Glutamatergic neuron (in vitro differentiated cells): ENCODE measurements around the gene TPM4. TPM values are rescaled to one million over a fixed set of nuclear protein-coding genes. Genes with fewer than 3 reads are reported as not detected.
A peak's percentile ranks its signal among the peaks of the same experiment; 100 is the strongest.

ENCODE experiments used
- DNase-seq: peaks from one replicate; pipeline ENCODE4 v3.0.0; 2022
- H3K27ac Mint-ChIP-seq: one replicate; pipeline ENCODE4 v1.8.0; 2020; ENCODE audit warnings: mild to moderate bottlenecking, mixed read lengths, inconsistent platforms; ENCODE audit not compliant: unreplicated experiment
- H3K27me3 Mint-ChIP-seq: one replicate; pipeline ENCODE4 v1.8.0; 2020; ENCODE audit warnings: mild to moderate bottlenecking, moderate library complexity, mixed read lengths, inconsistent platforms; ENCODE audit not compliant: unreplicated experiment
- H3K36me3 Mint-ChIP-seq: one replicate; pipeline ENCODE4 v1.8.0; 2020; ENCODE audit warnings: mild to moderate bottlenecking, mixed read lengths, inconsistent platforms; ENCODE audit not compliant: unreplicated experiment
- H3K4me1 Mint-ChIP-seq: one replicate; pipeline ENCODE4 v1.8.0; 2020; ENCODE audit warnings: mild to moderate bottlenecking, low read depth, mixed read lengths, inconsistent platforms; ENCODE audit not compliant: unreplicated experiment
- H3K4me3 Mint-ChIP-seq: one replicate; pipeline ENCODE4 v1.8.0; 2020; ENCODE audit warnings: mild to moderate bottlenecking, mixed read lengths, inconsistent platforms; ENCODE audit not compliant: unreplicated experiment
- H3K9me3 Mint-ChIP-seq: one replicate; pipeline ENCODE4 v1.8.0; 2020; ENCODE audit warnings: mild to moderate bottlenecking, moderate library complexity, mixed read lengths, inconsistent platforms; ENCODE audit not compliant: unreplicated experiment
- total RNA-seq: library from RNA; stranded (reverse); fragmentation: NEBNext Ultra II Directional; extraction: Animal tissue kit (Norgen Biotek cat#: 25700); gene quantifications from one replicate; pipeline ENCODE4 v1.2.1, GENCODE V29; 2021; ENCODE audit not compliant: unreplicated experiment
- TF ChIP-seq, protein P1 (sequence below): fragments of 200-600 bp; sonication (generic); IDR thresholded peaks from one replicate; pipeline ENCODE4 v1.5.0; 2021; ENCODE audit not compliant: partially characterized antibody, unreplicated experiment

Gene TPM4
- total RNA-seq, 1 donor from 2014 or later: 310 TPM

- Mint-ChIP-seq H3K27me3 (peaks cover 8% of the 10 kb centered on the region), H3K27ac (no peak overlapping the region), H3K36me3 (no peaks in the 10 kb centered on the region), H3K9me3 (peaks cover 7% of the 10 kb centered on the region), H3K4me1 (peaks cover 2% of the 10 kb centered on the region), H3K4me3 (no peak overlapping the region)
- TF ChIP-seq, protein P1, sequence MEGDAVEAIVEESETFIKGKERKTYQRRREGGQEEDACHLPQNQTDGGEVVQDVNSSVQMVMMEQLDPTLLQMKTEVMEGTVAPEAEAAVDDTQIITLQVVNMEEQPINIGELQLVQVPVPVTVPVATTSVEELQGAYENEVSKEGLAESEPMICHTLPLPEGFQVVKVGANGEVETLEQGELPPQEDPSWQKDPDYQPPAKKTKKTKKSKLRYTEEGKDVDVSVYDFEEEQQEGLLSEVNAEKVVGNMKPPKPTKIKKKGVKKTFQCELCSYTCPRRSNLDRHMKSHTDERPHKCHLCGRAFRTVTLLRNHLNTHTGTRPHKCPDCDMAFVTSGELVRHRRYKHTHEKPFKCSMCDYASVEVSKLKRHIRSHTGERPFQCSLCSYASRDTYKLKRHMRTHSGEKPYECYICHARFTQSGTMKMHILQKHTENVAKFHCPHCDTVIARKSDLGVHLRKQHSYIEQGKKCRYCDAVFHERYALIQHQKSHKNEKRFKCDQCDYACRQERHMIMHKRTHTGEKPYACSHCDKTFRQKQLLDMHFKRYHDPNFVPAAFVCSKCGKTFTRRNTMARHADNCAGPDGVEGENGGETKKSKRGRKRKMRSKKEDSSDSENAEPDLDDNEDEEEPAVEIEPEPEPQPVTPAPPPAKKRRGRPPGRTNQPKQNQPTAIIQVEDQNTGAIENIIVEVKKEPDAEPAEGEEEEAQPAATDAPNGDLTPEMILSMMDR: no peak
- no peak for DNase-seq
Measured at GRCh38 chr19:16057062-16057461, 19.2 kb upstream of the TPM4 start.

DNA sequence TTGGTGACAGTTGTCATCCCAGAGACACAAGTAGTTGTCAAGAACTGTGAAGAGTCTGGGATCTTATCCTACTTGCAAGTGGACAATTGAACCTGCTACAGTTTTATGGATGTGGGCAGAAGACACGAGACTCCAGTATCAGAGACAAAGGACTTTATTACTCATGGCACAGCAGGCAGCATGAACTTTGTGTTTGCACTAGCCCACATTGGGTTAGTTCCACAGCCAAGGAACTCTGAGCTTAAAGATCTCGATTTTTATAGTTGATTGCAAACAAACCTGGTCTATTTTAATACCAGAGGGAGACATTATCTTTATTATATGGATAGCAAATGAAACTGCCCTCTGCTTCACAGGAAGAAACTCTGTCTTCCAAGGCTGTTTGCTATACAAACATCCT lies 16.0 kb upstream of the TPM4 start:
- Mint-ChIP-seq H3K4me1 (peaks cover 2% of the 10 kb centered on the region), H3K27me3 (peaks cover 7% of the 10 kb centered on the region), H3K36me3 (no peaks in the 10 kb centered on the region), H3K27ac (no peak overlapping the region), H3K9me3 (peaks cover 6% of the 10 kb centered on the region), H3K4me3 (no peak overlapping the region)
- TF ChIP-seq, protein P1: no peak
- no peak for DNase-seq

GRCh38 chr19:16061943-16062342 lies 14.4 kb upstream of the TPM4 start:
- H3K4me1 Mint-ChIP-seq: peaks cover 3% of the 10 kb centered on the region
- H3K27ac Mint-ChIP-seq: no peak overlapping the region
- H3K9me3 Mint-ChIP-seq: peaks cover 3% of the 10 kb centered on the region

GRCh38 chr19:16062789-16063188 lies 13.5 kb upstream of the TPM4 start:
- no peak overlapping the region for H3K27ac Mint-ChIP-seq
- H3K4me1 Mint-ChIP-seq: peaks cover 3% of the 10 kb centered on the region
- peaks cover 3% of the 10 kb centered on the region for H3K9me3 Mint-ChIP-seq
- no peaks in the 10 kb centered on the region for H3K36me3 Mint-ChIP-seq
- H3K4me3 Mint-ChIP-seq: no peak overlapping the region
- peak; percentile 74 for DNase-seq
- TF ChIP-seq, protein P1: peak; percentile 93
- peaks cover 8% of the 10 kb centered on the region for H3K27me3 Mint-ChIP-seq

More at GRCh38 chr19:16061943-16062342, 14.4 kb upstream of the TPM4 start:
- H3K36me3 Mint-ChIP-seq: no peaks in the 10 kb centered on the region
- TF ChIP-seq, protein P1: no peak
- H3K4me3 Mint-ChIP-seq: no peak overlapping the region
- H3K27me3 Mint-ChIP-seq: peaks cover 8% of the 10 kb centered on the region
- no peak for DNase-seq

GRCh38 chr19:16064209-16064889 lies 11.9 kb upstream of the TPM4 start:
- peaks cover 3% of the 10 kb centered on the region for H3K4me1 Mint-ChIP-seq
- H3K27ac Mint-ChIP-seq: no peak overlapping the region
- no peak overlapping the region for H3K4me3 Mint-ChIP-seq

More at GRCh38 chr19:16064209-16064889, 11.9 kb upstream of the TPM4 start:
- H3K9me3 Mint-ChIP-seq: peaks cover 3% of the 10 kb centered on the region
- H3K27me3 Mint-ChIP-seq: peaks cover 6% of the 10 kb centered on the region
- TF ChIP-seq, protein P1: no peak
- DNase-seq: no peak
- no peaks in the 10 kb centered on the region for H3K36me3 Mint-ChIP-seq
